Activated CD4-positive, alpha-beta T cell treated with anti-CD3 and anti-CD28 coated beads for 36 hours (primary cell): ENCODE data around the gene MVK. TPM values are rescaled to one million over a fixed set of nuclear protein-coding genes. Genes with fewer than 3 reads are reported as not detected.
"Not testable (repeated sequence)": the region's sequence is repeated elsewhere in the genome, so short reads cannot be mapped to it uniquely, and the experiment has no call there.

Experiments
- ATAC-seq: fragments of 200-7000 bp; cut with Tn5 transposase; one replicate; pipeline ENCODE4 v1.10.0; 2021; ENCODE audit warnings: mild to moderate bottlenecking, moderate library complexity
- CTCF ChIA-PET: fragments of 350-600 bp; sonication (Branson Sonifier 250); formaldehyde crosslinking; loops from one replicate; lab custom pipeline; 2021; ENCODE audit warnings: antibody characterized with exemption; lab: Charles Lee
- POLR2A ChIA-PET: fragments of 350-600 bp; sonication (Branson Sonifier 250); formaldehyde crosslinking; loops from one replicate; lab custom pipeline; 2021; ENCODE audit warnings: antibody characterized with exemption, inconsistent platforms; lab: Charles Lee
- DNase-seq: peaks from one replicate; pipeline ENCODE4 v3.0.0-alpha.2; 2020
- H3K27ac Mint-ChIP-seq: one replicate; pipeline ENCODE4 v1.8.0; 2021; ENCODE audit warnings: mixed read lengths
- H3K27me3 Mint-ChIP-seq: one replicate; pipeline ENCODE4 v1.8.0; 2021; ENCODE audit warnings: mixed read lengths
- H3K36me3 Mint-ChIP-seq: one replicate; pipeline ENCODE4 v1.8.0; 2021; ENCODE audit warnings: low read depth, mixed read lengths
- H3K4me1 Mint-ChIP-seq: one replicate; pipeline ENCODE4 v1.8.0; 2021; ENCODE audit warnings: mixed read lengths
- H3K4me3 Mint-ChIP-seq: one replicate; pipeline ENCODE4 v1.8.0; 2021; ENCODE audit warnings: mild to moderate bottlenecking, moderate library complexity, mixed read lengths
- H3K9me3 Mint-ChIP-seq: one replicate; pipeline ENCODE4 v1.8.0; 2021; ENCODE audit warnings: low read depth, mixed read lengths
- intact Hi-C, 2 experiments: fragments of 100-400 bp; cut with DNase I in 1 of 2; cut with micrococcal nuclease in 1 of 2; formaldehyde crosslinking; loops; one replicate each; pipeline versions ENCODE4 v1.14.2 to v1.15.1; 2022 to 2024; cut with DNase I, micrococcal nuclease
- total RNA-seq, 2 experiments: library from RNA; stranded (reverse); gene quantifications; one replicate each; pipeline ENCODE4 v1.2.3, GENCODE V29; 2021

The MVK gene
- total RNA-seq, 2 experiments from 2014 or later, result 17.8 to 18.7 TPM

GRCh38 chr12:109600481-109600880, 26.9 kb downstream of the MVK start:
- CTCF ChIA-PET, result interaction anchor here (0.6 to 4.6 kb wide), 4 partner anchors 8 to 201 kb away, joined by 3 to 58 read pairs (median 4); no protein-coding TSS in a partner anchor
- peaks cover 19% of the 10 kb centered on the region for H3K4me1 Mint-ChIP-seq
- H3K9me3 Mint-ChIP-seq, result no peaks in the 10 kb centered on the region
- intact Hi-C loops, result no loop called here
- no peaks in the 10 kb centered on the region for H3K36me3 Mint-ChIP-seq
- POLR2A ChIA-PET, result interaction anchor here (0.7 kb wide), 1 partner anchor 765 kb away, joined by 3 read pairs; no protein-coding TSS in a partner anchor
- no peak overlapping the region for H3K27ac Mint-ChIP-seq
- H3K4me3 Mint-ChIP-seq, result no peak overlapping the region
- no peaks in the 10 kb centered on the region for H3K27me3 Mint-ChIP-seq
- no peak for ATAC-seq
- DNase-seq, result no peak

GRCh38 chr12:109600995-109601394, 27.4 kb downstream of the MVK start:
- H3K36me3 Mint-ChIP-seq, result no peaks in the 10 kb centered on the region
- H3K9me3 Mint-ChIP-seq, result no peaks in the 10 kb centered on the region
- H3K4me1 Mint-ChIP-seq, result peaks cover 13% of the 10 kb centered on the region
- DNase-seq, result no peak
- intact Hi-C loops, result no loop called here
- ChIA-PET POLR2A (no interaction called here), CTCF (no interaction called here)
- ATAC-seq, result no peak
- H3K27ac Mint-ChIP-seq, result no peak overlapping the region
- H3K4me3 Mint-ChIP-seq, result no peak overlapping the region
- no peaks in the 10 kb centered on the region for H3K27me3 Mint-ChIP-seq

GRCh38 chr12:109601557-109601956, 28.0 kb downstream of the MVK start:
- no peak overlapping the region for H3K4me3 Mint-ChIP-seq
- no peaks in the 10 kb centered on the region for H3K36me3 Mint-ChIP-seq
- ChIA-PET CTCF (no interaction called here), POLR2A (no interaction called here)
- intact Hi-C loops, result no loop called here
- H3K27me3 Mint-ChIP-seq, result no peaks in the 10 kb centered on the region
- peaks cover 12% of the 10 kb centered on the region for H3K4me1 Mint-ChIP-seq
- DNase-seq (no peak), ATAC-seq (no peak)
- H3K9me3 Mint-ChIP-seq, result no peaks in the 10 kb centered on the region
- no peak overlapping the region for H3K27ac Mint-ChIP-seq

- ATAC-seq, H3K9me3 Mint-ChIP-seq, H3K36me3 Mint-ChIP-seq, H3K27me3 Mint-ChIP-seq, H3K4me1 Mint-ChIP-seq, H3K4me3 Mint-ChIP-seq, CTCF ChIA-PET, DNase-seq, intact Hi-C loops, H3K27ac Mint-ChIP-seq, POLR2A ChIA-PET: not testable (repeated sequence)
Observed at GRCh38 chr12:109602132-109602531, 28.5 kb downstream of the MVK start.

GRCh38 chr12:109604132-109604585, 30.6 kb downstream of the MVK start:
- ChIA-PET CTCF (interaction anchor here (0.5 to 0.8 kb wide), 4 partner anchors 19 to 145 kb away, joined by 3 to 4 read pairs (median 4); no protein-coding TSS in a partner anchor), POLR2A (no interaction called here)
- peaks cover 7% of the 10 kb centered on the region for H3K27me3 Mint-ChIP-seq
- no peak overlapping the region for H3K27ac Mint-ChIP-seq
- no peak for ATAC-seq
- H3K4me3 Mint-ChIP-seq, result no peak overlapping the region
- intact Hi-C loops, result no loop called here
- H3K4me1 Mint-ChIP-seq, result no peaks in the 10 kb centered on the region
- no peaks in the 10 kb centered on the region for H3K9me3 Mint-ChIP-seq
- no peaks in the 10 kb centered on the region for H3K36me3 Mint-ChIP-seq
- no peak for DNase-seq

GRCh38 chr12:109605016-109605415, 31.4 kb downstream of the MVK start:
- peaks cover 7% of the 10 kb centered on the region for H3K27me3 Mint-ChIP-seq
- H3K4me3 Mint-ChIP-seq, result no peak overlapping the region
- ChIA-PET CTCF (interaction anchor here (0.6 kb wide), 1 partner anchor 26 kb away, joined by 3 read pairs; no protein-coding TSS in a partner anchor), POLR2A (no interaction called here)
- intact Hi-C loops, result no loop called here
- no peaks in the 10 kb centered on the region for H3K9me3 Mint-ChIP-seq
- no peak for ATAC-seq
- no peaks in the 10 kb centered on the region for H3K36me3 Mint-ChIP-seq
- no peaks in the 10 kb centered on the region for H3K4me1 Mint-ChIP-seq
- DNase-seq, result no peak
- no peak overlapping the region for H3K27ac Mint-ChIP-seq

GRCh38 chr12:109605599-109606228, 32.1 kb downstream of the MVK start:
- no peaks in the 10 kb centered on the region for H3K36me3 Mint-ChIP-seq
- peaks cover 9% of the 10 kb centered on the region for H3K27me3 Mint-ChIP-seq
- ChIA-PET POLR2A (no interaction called here), CTCF (no interaction called here)
- no peak overlapping the region for H3K4me3 Mint-ChIP-seq
- DNase-seq, result no peak
- ATAC-seq, result no peak
- no peaks in the 10 kb centered on the region for H3K4me1 Mint-ChIP-seq
- H3K27ac Mint-ChIP-seq, result no peak overlapping the region
- no peaks in the 10 kb centered on the region for H3K9me3 Mint-ChIP-seq
- intact Hi-C loops, result no loop called here

GRCh38 chr12:109606320-109607028, 32.9 kb downstream of the MVK start:
- DNase-seq, result no peak

GRCh38 chr12:109607618-109608017, 34.0 kb downstream of the MVK start:
- no peaks in the 10 kb centered on the region for H3K36me3 Mint-ChIP-seq
- POLR2A ChIA-PET, result no interaction called here
- H3K9me3 Mint-ChIP-seq, result no peaks in the 10 kb centered on the region
- no peak overlapping the region for H3K4me3 Mint-ChIP-seq
- H3K27me3 Mint-ChIP-seq, result peaks cover 12% of the 10 kb centered on the region
- H3K27ac Mint-ChIP-seq, result no peak overlapping the region
- ATAC-seq (no peak), DNase-seq (no peak)
- intact Hi-C loops, result no loop called here
- CTCF ChIA-PET, result interaction anchor here (0.8 to 1.0 kb wide), 2 partner anchors 11 to 82 kb away, joined by 3 read pairs; no protein-coding TSS in a partner anchor
- no peaks in the 10 kb centered on the region for H3K4me1 Mint-ChIP-seq

More at GRCh38 chr12:109606320-109607028, 32.9 kb downstream of the MVK start:
- no peaks in the 10 kb centered on the region for H3K4me1 Mint-ChIP-seq
- no peaks in the 10 kb centered on the region for H3K36me3 Mint-ChIP-seq
- CTCF ChIA-PET, result interaction anchor here (0.8 kb wide), 1 partner anchor 81 kb away, joined by 3 read pairs; no protein-coding TSS in a partner anchor
- no peak overlapping the region for H3K27ac Mint-ChIP-seq
- no peak for ATAC-seq
- no peak overlapping the region for H3K4me3 Mint-ChIP-seq
- intact Hi-C loops, result no loop called here
- no peaks in the 10 kb centered on the region for H3K9me3 Mint-ChIP-seq
- peaks cover 10% of the 10 kb centered on the region for H3K27me3 Mint-ChIP-seq
- POLR2A ChIA-PET, result no interaction called here

GRCh38 chr12:109608270-109608669, 34.7 kb downstream of the MVK start:
- no peaks in the 10 kb centered on the region for H3K9me3 Mint-ChIP-seq

GRCh38 chr12:109608793-109609192, 35.2 kb downstream of the MVK start:
- Mint-ChIP-seq H3K27ac (no peak overlapping the region), H3K4me3 (no peak overlapping the region), H3K9me3 (no peaks in the 10 kb centered on the region), H3K27me3 (peaks cover 12% of the 10 kb centered on the region), H3K36me3 (no peaks in the 10 kb centered on the region), H3K4me1 (no peaks in the 10 kb centered on the region)
- ATAC-seq, result no peak
- ChIA-PET POLR2A (no interaction called here), CTCF (interaction anchor here (1.0 to 1.5 kb wide), 3 partner anchors 9 to 12 kb away, joined by 3 to 4 read pairs (median 4); no protein-coding TSS in a partner anchor)
- intact Hi-C loops, result no loop called here
- no peak for DNase-seq

More at GRCh38 chr12:109608270-109608669, 34.7 kb downstream of the MVK start:
- intact Hi-C loops, result no loop called here
- no peak overlapping the region for H3K27ac Mint-ChIP-seq
- H3K4me3 Mint-ChIP-seq, result no peak overlapping the region
- DNase-seq, result no peak
- H3K27me3 Mint-ChIP-seq, result peaks cover 12% of the 10 kb centered on the region
- no peaks in the 10 kb centered on the region for H3K4me1 Mint-ChIP-seq
- no peak for ATAC-seq
- ChIA-PET POLR2A (no interaction called here), CTCF (interaction anchor here (1.0 to 1.5 kb wide), 3 partner anchors 8 to 12 kb away, joined by 3 to 4 read pairs (median 4); no protein-coding TSS in a partner anchor)
- H3K36me3 Mint-ChIP-seq, result no peaks in the 10 kb centered on the region
